Osteocyte (in vitro differentiated cells): ENCODE measurements around the gene RNF39. TPM values are rescaled to one million over a fixed set of nuclear protein-coding genes. Genes with fewer than 3 reads are reported as not detected.

Experiments used
- DNase-seq: peaks from one replicate; pipeline ENCODE4 v3.0.0; 2021; ENCODE audit warnings: mixed read lengths; ENCODE audit not compliant: unreplicated experiment; ENCODE audit errors: extremely low spot score
- H3K27ac Mint-ChIP-seq: one replicate; pipeline ENCODE4 v1.8.0; 2021; ENCODE audit warnings: mild to moderate bottlenecking, mixed read lengths; ENCODE audit not compliant: unreplicated experiment
- H3K27me3 Mint-ChIP-seq: one replicate; pipeline ENCODE4 v1.8.0; 2021; ENCODE audit warnings: mixed read lengths; ENCODE audit not compliant: unreplicated experiment
- H3K36me3 Mint-ChIP-seq: one replicate; pipeline ENCODE4 v1.8.0; 2021; ENCODE audit warnings: mixed read lengths; ENCODE audit not compliant: unreplicated experiment
- H3K4me1 Mint-ChIP-seq: one replicate; pipeline ENCODE4 v1.8.0; 2021; ENCODE audit warnings: mixed read lengths; ENCODE audit not compliant: unreplicated experiment
- H3K4me3 Mint-ChIP-seq: one replicate; pipeline ENCODE4 v1.8.0; 2021; ENCODE audit warnings: mild to moderate bottlenecking, moderate library complexity, mixed read lengths; ENCODE audit not compliant: unreplicated experiment
- H3K9me3 Mint-ChIP-seq: one replicate; pipeline ENCODE4 v1.8.0; 2021; ENCODE audit warnings: mixed read lengths; ENCODE audit not compliant: unreplicated experiment
- total RNA-seq: library from RNA; stranded (reverse); gene quantifications from 2 replicates; pipeline ENCODE4 v1.2.1, GENCODE V29; 2021
- TF ChIP-seq, protein P1 (sequence below): fragments of 200-600 bp; sonication (generic); IDR thresholded peaks from 2 replicates; pipeline ENCODE4 v1.5.0; 2021; ENCODE audit warnings: antibody characterized with exemption, mild to moderate bottlenecking, moderate library complexity

RNF39 gene
- total RNA-seq, 1 donor from 2014 or later, result not detected

DNA sequence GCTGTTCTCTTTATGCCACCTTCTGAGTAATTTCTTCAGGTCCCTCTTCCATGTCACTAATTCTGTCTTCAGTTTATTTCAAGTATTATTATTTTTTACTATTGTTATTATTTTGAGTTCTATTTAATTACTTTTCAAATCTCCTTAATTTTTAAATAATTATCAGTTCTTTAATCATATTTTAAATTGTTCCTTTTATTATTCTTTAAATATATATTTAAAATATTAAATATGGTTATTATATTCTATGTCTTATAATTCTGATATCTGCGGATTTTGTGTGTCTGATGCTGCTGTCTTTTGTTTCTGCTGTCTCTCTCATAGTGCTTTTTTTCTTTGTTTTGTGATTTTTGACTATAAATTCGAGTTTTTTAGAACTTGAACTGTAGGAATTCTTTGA is 12.3 kb downstream of the RNF39 start:
- no peak for DNase-seq
- TF ChIP-seq, protein P1, sequence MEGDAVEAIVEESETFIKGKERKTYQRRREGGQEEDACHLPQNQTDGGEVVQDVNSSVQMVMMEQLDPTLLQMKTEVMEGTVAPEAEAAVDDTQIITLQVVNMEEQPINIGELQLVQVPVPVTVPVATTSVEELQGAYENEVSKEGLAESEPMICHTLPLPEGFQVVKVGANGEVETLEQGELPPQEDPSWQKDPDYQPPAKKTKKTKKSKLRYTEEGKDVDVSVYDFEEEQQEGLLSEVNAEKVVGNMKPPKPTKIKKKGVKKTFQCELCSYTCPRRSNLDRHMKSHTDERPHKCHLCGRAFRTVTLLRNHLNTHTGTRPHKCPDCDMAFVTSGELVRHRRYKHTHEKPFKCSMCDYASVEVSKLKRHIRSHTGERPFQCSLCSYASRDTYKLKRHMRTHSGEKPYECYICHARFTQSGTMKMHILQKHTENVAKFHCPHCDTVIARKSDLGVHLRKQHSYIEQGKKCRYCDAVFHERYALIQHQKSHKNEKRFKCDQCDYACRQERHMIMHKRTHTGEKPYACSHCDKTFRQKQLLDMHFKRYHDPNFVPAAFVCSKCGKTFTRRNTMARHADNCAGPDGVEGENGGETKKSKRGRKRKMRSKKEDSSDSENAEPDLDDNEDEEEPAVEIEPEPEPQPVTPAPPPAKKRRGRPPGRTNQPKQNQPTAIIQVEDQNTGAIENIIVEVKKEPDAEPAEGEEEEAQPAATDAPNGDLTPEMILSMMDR, result no peak
- no peaks in the 10 kb centered on the region for H3K9me3 Mint-ChIP-seq
- H3K27ac Mint-ChIP-seq, result no peak overlapping the region
- H3K36me3 Mint-ChIP-seq, result peaks cover 8% of the 10 kb centered on the region
- peaks cover 48% of the 10 kb centered on the region for H3K4me1 Mint-ChIP-seq
- H3K27me3 Mint-ChIP-seq, result no peaks in the 10 kb centered on the region
- no peak overlapping the region for H3K4me3 Mint-ChIP-seq

DNA sequence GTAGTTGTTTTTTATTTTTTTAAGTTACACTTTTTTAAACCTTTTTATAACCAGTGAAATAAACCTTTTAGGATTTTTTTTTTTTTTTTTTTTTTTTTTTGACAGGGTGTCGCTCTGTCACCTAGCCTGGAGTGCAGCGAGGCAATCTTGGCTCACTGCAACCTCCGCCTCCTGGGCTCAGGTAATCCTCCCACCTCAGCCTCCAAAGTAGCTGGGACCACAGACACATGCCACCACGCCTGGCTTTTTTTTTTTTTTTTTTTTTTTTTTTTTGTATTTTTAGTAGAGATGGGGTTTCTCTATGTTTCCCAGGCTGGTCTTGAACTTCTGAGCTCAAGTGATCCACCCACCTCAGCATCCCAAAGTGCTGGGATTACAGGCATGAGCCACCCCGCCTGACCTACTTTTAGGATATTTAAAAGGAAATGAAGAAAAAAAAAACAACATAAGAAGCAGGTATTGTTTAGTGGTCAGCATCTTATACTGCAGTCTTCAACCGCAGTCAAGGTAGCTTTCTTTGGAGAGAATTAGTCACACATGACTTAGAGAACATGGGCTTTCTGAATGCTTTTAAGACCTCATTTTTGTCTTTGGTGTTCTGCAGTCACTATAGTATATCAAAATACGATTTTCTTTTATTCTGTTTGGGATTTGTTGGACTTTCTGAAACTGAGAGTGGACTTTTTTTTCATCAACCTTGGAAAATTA is 12.9 kb downstream of the RNF39 start:
- TF ChIP-seq, protein P1, result no peak
- Mint-ChIP-seq H3K27me3 (no peaks in the 10 kb centered on the region), H3K9me3 (no peaks in the 10 kb centered on the region), H3K4me1 (peaks cover 42% of the 10 kb centered on the region), H3K4me3 (peak overlapping the region; percentile 89), H3K27ac (peak overlapping the region; percentile 97), H3K36me3 (peaks cover 10% of the 10 kb centered on the region)
- DNase-seq, result no peak

DNA sequence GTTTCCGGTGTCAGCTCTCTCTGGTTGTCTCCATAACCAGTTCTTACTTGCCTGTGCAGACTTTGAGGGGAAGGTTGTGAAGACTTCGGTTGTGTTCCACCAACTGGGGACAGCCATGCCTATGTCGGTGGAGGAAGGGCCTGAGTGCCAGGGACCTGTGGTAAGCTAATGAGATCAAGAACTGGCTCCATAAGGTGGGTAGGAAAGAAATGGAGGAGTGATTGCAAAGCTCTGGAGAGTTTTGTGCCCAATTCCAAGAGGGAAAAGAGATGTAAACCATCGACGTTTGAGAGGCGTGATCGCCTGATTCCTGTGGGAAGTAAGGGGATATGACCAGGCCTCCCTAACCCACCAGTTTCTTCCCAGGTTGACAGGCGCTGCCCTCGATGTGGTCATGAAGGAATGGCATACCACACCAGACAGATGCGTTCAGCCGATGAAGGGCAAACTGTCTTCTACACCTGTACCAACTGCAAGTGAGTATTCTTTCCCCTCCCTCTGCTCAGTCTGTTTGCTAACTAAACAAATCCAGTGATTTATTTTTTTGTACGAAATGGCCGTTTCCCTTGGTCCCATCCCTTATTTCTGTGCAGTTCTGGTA is 13.6 kb downstream of the RNF39 start:
- no peak for DNase-seq

DNA sequence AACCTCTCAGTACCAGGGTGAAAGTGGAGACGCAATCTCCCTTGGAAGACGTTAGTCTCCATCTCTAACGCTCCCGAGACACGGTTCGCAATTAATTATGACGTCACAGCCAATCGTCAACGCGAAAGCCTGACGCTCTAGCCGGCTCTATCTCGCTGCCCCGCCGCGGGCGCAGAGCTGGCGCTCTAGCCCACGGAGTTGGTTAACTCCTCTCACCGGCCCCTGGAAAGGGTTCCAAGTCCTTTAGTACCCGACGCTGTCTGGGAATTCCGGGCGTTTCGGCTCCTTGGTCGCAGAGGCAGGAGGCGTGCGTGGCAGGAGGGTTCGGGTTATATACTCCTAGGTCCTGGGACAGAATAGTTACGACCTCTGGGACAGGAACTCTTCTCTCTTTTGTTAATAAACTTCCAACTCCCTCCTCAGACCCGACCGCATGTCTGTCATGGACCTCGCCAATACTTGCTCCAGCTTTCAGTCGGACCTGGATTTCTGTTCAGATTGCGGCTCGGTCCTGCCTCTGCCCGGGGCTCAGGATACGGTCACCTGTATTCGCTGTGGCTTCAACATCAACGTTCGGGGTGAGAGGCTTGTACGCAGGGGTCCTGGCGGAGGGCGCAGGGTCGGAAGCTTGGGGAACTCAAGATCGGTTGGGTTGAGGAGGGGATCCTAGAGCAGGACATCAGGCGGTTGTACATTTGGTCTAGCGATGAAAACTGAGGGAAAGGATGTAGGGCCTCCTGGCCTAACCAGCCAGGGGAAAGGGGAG is 14.3 kb downstream of the RNF39 start, which contains the start of gene POLR1H:
POLR1H (plus strand) TSS at position 174 of the 766 bp plus-strand sequence; CDS start at position 434, 260 bp downstream.
- TF ChIP-seq, protein P1, result no peak
- Mint-ChIP-seq H3K27ac (peak within 1 kb of the TSS; percentile 97), H3K4me3 (peak within 1 kb of the TSS; percentile 89), H3K9me3 (no peaks in the 10 kb centered on the region), H3K36me3 (peaks cover 17% of the 10 kb centered on the region), H3K27me3 (no peaks in the 10 kb centered on the region), H3K4me1 (peaks cover 36% of the 10 kb centered on the region)
- peak; percentile 96 for DNase-seq

More for the DNA sequence above, 13.6 kb downstream of the RNF39 start:
- Mint-ChIP-seq H3K27ac (peak overlapping the region; percentile 97), H3K9me3 (no peaks in the 10 kb centered on the region), H3K27me3 (no peaks in the 10 kb centered on the region), H3K36me3 (peaks cover 17% of the 10 kb centered on the region), H3K4me1 (peaks cover 39% of the 10 kb centered on the region), H3K4me3 (peak overlapping the region; percentile 89)
- TF ChIP-seq, protein P1, result no peak
